Peyer's patch (tissue), 4 donors: ENCODE measurements around the gene PLA2G4C. TPM values are rescaled to one million over a fixed set of nuclear protein-coding genes. Genes with fewer than 3 reads are reported as not detected.

Source experiments
- DNase-seq, 3 donors: peaks; one replicate each; pipeline ENCODE4 v3.0.0-alpha.2; 2017 to 2019
- H3K27ac ChIP-seq, 4 donors: fragments of 200-600 bp; sonication (generic); one replicate each; pipeline ENCODE4 v1.5.1; 2016 to 2019
- H3K27me3 ChIP-seq, 2 donors: fragments of 200-600 bp; sonication (generic); one replicate each; pipeline ENCODE4 v1.5.1; 2019
- H3K36me3 ChIP-seq, 3 donors: fragments of 200-600 bp; sonication (generic); one replicate each; pipeline ENCODE4 v1.5.1; 2016 to 2019
- H3K4me1 ChIP-seq, 4 donors: fragments of 200-600 bp; sonication (generic); one replicate each; pipeline ENCODE4 v1.5.1; 2016 to 2019
- H3K4me3 ChIP-seq, 4 donors: fragments of 200-600 bp; sonication (generic); 1 replicate in 3 of 4; 2 replicates in 1 of 4; pipeline ENCODE4 v1.5.1; 2016 to 2019; ENCODE audit warnings: mild to moderate bottlenecking in 1 of 4
- H3K9me3 ChIP-seq, 4 donors: fragments of 200-600 bp; sonication (generic); one replicate each; pipeline ENCODE4 v1.5.1; 2016 to 2019; ENCODE audit warnings: mild to moderate bottlenecking in 1 of 4
- POLR2A ChIP-seq, 2 donors: fragments of 450-650 bp; IDR thresholded peaks; one replicate each; pipeline ENCODE4 v1.5.1; 2017; ENCODE audit warnings: antibody characterized with exemption in 2 of 2, mild to moderate bottlenecking in 2 of 2, moderate library complexity in 2 of 2
- total RNA-seq, 4 donors: library from RNA; depleted of rRNA; stranded (reverse); fragments of >200 nt; gene quantifications; one replicate each; pipeline ENCODE4 v1.1.0, GENCODE V29; 2016
- TF ChIP-seq, protein P1 (sequence below), 6 experiments: fragments of 450-650 bp in 4 of 6; fragments of 200-600 bp in 2 of 6; sonication (generic) in 1 of 6; IDR thresholded peaks; one replicate each; pipeline ENCODE4 v1.5.1; 2017 to 2019; ENCODE audit warnings: antibody characterized with exemption in 6 of 6, mild to moderate bottlenecking in 3 of 6, moderate library complexity in 1 of 6

Gene PLA2G4C
- total RNA-seq, 4 donors from 2014 or later: 7.6 to 26.9 (median 18.3) TPM

DNA sequence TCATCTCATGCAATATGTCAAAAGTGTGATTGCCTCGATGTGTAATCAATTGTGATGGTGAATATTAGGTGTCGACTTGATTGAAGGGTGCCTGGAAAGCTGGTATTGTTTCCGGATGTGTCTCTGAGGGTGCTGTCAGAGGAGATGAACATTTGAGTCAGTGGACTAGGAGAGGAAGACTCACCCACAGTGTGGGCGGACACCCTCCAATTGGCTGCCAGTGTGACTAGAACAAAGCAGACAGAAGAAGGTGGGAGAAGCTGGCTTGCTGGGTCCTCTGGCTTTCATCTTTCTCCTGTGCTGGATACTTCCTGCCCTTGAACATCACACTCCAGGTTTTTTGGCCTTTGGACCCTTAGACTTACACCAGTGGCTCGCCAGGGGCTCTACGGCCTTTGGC lies 51.3 kb downstream of the PLA2G4C start:
- no peak for DNase-seq
- no peak for TF ChIP-seq POLR2A (IDR thresholded peaks at IDR 0.05)
- TF ChIP-seq, protein P1, sequence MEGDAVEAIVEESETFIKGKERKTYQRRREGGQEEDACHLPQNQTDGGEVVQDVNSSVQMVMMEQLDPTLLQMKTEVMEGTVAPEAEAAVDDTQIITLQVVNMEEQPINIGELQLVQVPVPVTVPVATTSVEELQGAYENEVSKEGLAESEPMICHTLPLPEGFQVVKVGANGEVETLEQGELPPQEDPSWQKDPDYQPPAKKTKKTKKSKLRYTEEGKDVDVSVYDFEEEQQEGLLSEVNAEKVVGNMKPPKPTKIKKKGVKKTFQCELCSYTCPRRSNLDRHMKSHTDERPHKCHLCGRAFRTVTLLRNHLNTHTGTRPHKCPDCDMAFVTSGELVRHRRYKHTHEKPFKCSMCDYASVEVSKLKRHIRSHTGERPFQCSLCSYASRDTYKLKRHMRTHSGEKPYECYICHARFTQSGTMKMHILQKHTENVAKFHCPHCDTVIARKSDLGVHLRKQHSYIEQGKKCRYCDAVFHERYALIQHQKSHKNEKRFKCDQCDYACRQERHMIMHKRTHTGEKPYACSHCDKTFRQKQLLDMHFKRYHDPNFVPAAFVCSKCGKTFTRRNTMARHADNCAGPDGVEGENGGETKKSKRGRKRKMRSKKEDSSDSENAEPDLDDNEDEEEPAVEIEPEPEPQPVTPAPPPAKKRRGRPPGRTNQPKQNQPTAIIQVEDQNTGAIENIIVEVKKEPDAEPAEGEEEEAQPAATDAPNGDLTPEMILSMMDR (IDR thresholded peaks at IDR 0.05): no peak

DNA sequence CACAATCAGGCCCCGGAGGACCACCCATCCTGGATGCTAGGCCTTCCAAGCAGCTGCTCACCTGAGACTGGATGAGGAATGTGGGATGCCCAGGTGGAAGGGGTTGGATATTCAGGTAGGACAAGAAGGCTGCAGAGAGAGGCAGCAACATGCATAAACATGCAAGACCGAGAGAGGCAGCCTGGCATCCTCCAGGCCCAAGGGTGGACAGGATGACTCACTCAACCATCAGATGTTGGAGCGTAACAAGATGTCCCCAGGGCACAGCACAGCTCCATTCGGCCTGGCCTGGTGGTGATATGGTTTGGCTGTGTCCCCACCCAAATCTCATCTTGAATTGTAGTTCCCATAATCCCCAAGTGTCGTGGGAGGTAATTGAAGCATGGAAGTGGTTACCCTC lies 56.8 kb downstream of the PLA2G4C start:
- Histone ChIP-seq H3K9me3 (no peaks in the 10 kb centered on the region), H3K4me3 (no peak overlapping the region), H3K27ac (no peak overlapping the region), H3K36me3 (no peaks in the 10 kb centered on the region), H3K4me1 (no peaks in the 10 kb centered on the region), H3K27me3 (no peaks in the 10 kb centered on the region)
- DNase-seq: no peak
- TF ChIP-seq, protein P1 (IDR thresholded peaks at IDR 0.05): no peak
- no peak for TF ChIP-seq POLR2A (IDR thresholded peaks at IDR 0.05)

More for the DNA sequence above, 51.3 kb downstream of the PLA2G4C start:
- Histone ChIP-seq H3K4me1 (no peaks in the 10 kb centered on the region), H3K27me3 (no peaks in the 10 kb centered on the region), H3K27ac (no peak overlapping the region), H3K4me3 (no peak overlapping the region), H3K36me3 (no peaks in the 10 kb centered on the region), H3K9me3 (no peaks in the 10 kb centered on the region)

DNA sequence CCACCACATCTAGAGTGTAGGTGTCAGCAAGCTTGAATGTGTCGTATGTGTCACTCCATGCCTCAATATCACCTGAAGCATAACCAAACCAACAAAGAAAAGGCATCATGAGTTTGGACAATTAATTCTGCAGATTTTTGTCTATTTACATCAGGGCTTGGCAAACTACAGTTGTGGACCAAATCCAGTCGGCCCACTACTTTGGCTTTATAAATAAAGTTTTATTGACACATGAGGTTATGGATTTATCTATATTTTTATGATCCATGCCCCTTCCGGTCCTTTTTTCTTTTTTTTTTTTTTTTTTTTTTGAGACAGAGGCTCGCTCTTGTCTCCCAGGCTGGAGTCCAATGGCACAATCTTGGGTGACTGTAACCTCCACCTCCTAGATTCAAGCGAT lies 57.5 kb downstream of the PLA2G4C start:
- H3K9me3 ChIP-seq: no peaks in the 10 kb centered on the region
- no peaks in the 10 kb centered on the region for H3K27me3 ChIP-seq
- no peak overlapping the region for H3K4me3 ChIP-seq
- H3K36me3 ChIP-seq: no peaks in the 10 kb centered on the region
- H3K27ac ChIP-seq: no peak overlapping the region
- TF ChIP-seq, protein P1 (IDR thresholded peaks at IDR 0.05): no peak
- TF ChIP-seq POLR2A (IDR thresholded peaks at IDR 0.05): no peak
- DNase-seq: no peak
- no peaks in the 10 kb centered on the region for H3K4me1 ChIP-seq

DNA sequence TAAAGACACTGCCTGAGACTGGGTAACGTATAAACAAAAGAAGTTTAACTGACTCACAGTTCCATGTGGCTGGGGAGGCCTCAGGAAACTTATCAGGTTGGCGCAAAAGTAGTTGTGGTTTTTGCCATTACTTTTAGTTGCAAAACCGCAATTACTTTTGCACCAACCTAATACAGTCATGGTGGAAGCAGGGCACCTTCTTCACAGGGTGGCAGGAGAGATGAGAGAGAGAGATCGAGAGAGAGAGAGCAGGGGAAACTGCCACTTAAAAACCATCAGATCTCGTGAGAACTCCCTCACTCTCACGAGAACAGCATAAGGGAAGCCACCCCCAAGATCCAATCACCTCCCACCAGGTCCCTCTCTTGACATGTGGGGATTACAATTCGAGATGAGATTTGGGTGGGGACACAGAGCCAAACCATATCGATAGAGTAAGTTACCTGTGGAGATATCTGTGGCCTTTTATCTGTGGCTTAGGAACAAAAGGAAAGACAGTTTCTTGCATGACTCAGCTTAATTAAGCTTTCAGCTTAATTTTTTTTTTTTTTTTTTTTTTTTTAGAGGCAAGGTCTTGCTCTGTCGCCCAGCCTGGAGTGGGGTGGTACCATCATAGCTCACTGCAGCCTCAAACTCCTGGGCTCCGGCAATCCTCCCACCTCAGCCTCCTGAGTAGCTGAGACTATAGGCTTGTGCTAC lies 59.1 kb downstream of the PLA2G4C start:
- H3K9me3 ChIP-seq: no peaks in the 10 kb centered on the region
- no peak for DNase-seq
- H3K4me1 ChIP-seq: no peaks in the 10 kb centered on the region
- H3K27me3 ChIP-seq: no peaks in the 10 kb centered on the region
- no peak overlapping the region for H3K4me3 ChIP-seq
- TF ChIP-seq POLR2A (IDR thresholded peaks at IDR 0.05): no peak
- TF ChIP-seq, protein P1 (IDR thresholded peaks at IDR 0.05): no peak
- H3K27ac ChIP-seq: no peak overlapping the region
- H3K36me3 ChIP-seq: no peaks in the 10 kb centered on the region

DNA sequence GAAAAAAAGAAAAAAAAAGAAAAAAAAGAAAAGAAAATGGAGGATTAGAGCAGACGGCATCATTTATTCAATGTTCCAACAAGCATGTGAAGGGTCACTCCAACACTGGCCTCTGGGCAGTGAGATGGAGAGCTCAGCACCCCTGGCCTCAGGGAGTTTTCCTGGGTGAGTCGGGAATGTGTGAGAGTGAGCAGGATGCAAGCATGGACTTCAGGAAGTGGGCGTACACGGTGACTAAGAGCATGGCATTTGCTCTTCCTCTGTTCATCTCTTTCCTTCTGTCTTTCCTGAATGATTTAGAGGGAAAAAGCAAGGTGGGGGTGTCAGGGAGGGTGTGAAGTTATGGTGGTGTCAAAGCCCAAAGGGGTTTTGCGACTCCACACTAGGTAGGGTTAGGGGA lies 66.1 kb downstream of the PLA2G4C start:
- Histone ChIP-seq H3K4me1 (no peaks in the 10 kb centered on the region), H3K36me3 (no peaks in the 10 kb centered on the region), H3K9me3 (no peaks in the 10 kb centered on the region), H3K27ac (no peak overlapping the region), H3K4me3 (no peak overlapping the region), H3K27me3 (no peaks in the 10 kb centered on the region)
- TF ChIP-seq, protein P1 (IDR thresholded peaks at IDR 0.05): no peak
- no peak for TF ChIP-seq POLR2A (IDR thresholded peaks at IDR 0.05)
- no peak for DNase-seq
